ENCODE data around the gene CEBPG.
A peak's percentile ranks its signal among the peaks of the same experiment; 100 is the strongest.

The CEBPG gene

DNA sequence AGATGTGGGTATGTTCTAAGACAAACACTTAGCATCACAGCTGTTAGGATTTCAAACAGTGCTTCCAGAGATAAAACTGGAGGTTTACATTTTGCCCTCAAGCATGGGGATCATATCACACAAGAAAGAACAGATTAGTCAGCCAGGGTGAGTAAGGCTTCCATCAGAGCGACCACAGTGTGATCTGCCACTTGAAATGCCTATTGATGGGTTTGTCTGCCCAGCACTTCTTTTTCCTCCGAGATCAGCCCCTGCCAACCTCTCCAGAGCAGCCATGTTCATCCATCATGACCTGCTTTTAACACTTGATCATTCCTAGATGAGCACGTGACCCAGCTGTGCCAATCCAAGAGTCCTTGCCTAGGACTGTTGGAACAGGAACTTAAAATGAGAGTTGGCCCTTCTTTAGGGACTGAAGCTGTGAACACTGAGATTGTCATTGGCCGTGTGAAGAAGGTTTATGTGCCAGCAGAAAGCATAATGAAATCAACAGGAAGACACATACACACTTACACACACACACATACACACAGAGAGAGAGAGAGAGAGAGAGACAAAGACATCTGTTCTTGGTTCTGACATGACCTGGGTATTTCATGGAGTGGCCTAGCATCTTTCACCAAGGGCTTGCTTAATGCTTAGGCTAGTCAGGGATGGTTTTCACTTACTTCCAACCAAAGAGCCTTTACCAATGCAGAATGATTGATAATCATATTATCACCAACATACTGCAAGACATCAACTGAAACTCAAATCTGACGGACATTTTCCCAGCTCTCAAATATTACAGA lies 5.2 kb upstream of the CEBPG start:
- Histone ChIP-seq H4K20me1 (ENCODE audit: insufficient read depth, low read length, poor library complexity, severe bottlenecking) (no peaks in the 10 kb centered on the region), H3K27me3 (ENCODE audit: insufficient read depth, low read length, poor library complexity, severe bottlenecking) (no peaks in the 10 kb centered on the region), H3K4me2 (ENCODE audit: low read depth, low read length, poor library complexity, severe bottlenecking) (no peak overlapping the region), H3F3A (ENCODE audit: low read depth) (no peaks in the 10 kb centered on the region), H3K9me3 (ENCODE audit: insufficient read depth, low read depth, low read length) (no peaks in the 10 kb centered on the region), H3K79me2 (ENCODE audit: insufficient read depth, low read length) (no peaks in the 10 kb centered on the region), H3K36me3 (ENCODE audit: insufficient read depth, low read length) (no peaks in the 10 kb centered on the region), H3K9ac (ENCODE audit: low read depth, low read length, poor library complexity, severe bottlenecking) (no peak overlapping the region), H3K9me2 (replicated peaks; ENCODE audit: low read depth, low read length) (no peaks in the 10 kb centered on the region), H3K4me1 (ENCODE audit: insufficient read depth, low read length, poor library complexity, severe bottlenecking) (peaks cover 2% of the 10 kb centered on the region), H3K4me3 (ENCODE audit: low read length, poor library complexity, severe bottlenecking) (no peak overlapping the region), H2AFZ (ENCODE audit: low read length) (peak overlapping the region; percentile 43; the same call in 1 of the 2 replicates)
- TF ChIP-seq EZH2phosphoT487 (IDR thresholded peaks at IDR 0.05; ENCODE audit: borderline replicate concordance), result no peak
- TF ChIP-seq, protein P1, sequence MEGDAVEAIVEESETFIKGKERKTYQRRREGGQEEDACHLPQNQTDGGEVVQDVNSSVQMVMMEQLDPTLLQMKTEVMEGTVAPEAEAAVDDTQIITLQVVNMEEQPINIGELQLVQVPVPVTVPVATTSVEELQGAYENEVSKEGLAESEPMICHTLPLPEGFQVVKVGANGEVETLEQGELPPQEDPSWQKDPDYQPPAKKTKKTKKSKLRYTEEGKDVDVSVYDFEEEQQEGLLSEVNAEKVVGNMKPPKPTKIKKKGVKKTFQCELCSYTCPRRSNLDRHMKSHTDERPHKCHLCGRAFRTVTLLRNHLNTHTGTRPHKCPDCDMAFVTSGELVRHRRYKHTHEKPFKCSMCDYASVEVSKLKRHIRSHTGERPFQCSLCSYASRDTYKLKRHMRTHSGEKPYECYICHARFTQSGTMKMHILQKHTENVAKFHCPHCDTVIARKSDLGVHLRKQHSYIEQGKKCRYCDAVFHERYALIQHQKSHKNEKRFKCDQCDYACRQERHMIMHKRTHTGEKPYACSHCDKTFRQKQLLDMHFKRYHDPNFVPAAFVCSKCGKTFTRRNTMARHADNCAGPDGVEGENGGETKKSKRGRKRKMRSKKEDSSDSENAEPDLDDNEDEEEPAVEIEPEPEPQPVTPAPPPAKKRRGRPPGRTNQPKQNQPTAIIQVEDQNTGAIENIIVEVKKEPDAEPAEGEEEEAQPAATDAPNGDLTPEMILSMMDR (conservative IDR thresholded peaks at IDR 0.05; ENCODE audit: low read length), result no peak

DNA sequence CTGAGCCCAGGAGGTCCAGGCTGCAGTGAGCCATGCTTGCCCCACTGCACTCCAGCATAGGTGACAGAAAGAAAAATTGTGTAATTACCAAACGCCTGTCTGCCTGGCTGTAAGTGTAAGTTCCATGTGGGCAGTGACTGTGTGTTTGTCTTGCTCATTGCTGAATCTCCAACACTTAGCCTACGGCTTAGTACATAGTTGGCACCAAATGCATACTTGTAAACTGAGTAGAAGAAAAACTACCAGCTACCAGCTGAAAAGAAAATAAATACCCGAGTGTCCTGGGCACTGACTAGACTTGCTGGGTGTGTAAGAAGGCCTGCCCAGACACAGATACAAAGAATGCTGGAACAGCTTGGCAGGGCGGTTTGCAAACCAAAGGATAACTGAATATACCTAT lies 2.7 kb upstream of the CEBPG start:
- peaks cover 12% of the 10 kb centered on the region for H3K4me1 ChIP-seq (ENCODE audit: insufficient read depth, low read length, poor library complexity, severe bottlenecking)
- no peak overlapping the region for H3K4me3 ChIP-seq (ENCODE audit: low read length, poor library complexity, severe bottlenecking)
- TF ChIP-seq, protein P1 (conservative IDR thresholded peaks at IDR 0.05; ENCODE audit: low read length), result no peak
- no peak for TF ChIP-seq EZH2phosphoT487 (IDR thresholded peaks at IDR 0.05; ENCODE audit: borderline replicate concordance)
- no peaks in the 10 kb centered on the region for H3F3A ChIP-seq (ENCODE audit: low read depth)
- H3K36me3 ChIP-seq (ENCODE audit: insufficient read depth, low read length), result no peaks in the 10 kb centered on the region
- H3K9me2 ChIP-seq (replicated peaks; ENCODE audit: low read depth, low read length), result no peaks in the 10 kb centered on the region
- no peak overlapping the region for H2AFZ ChIP-seq (ENCODE audit: low read length)
- H3K79me2 ChIP-seq (ENCODE audit: insufficient read depth, low read length), result peaks cover 18% of the 10 kb centered on the region
- H4K20me1 ChIP-seq (ENCODE audit: insufficient read depth, low read length, poor library complexity, severe bottlenecking), result peaks cover 17% of the 10 kb centered on the region
- no peak overlapping the region for H3K4me2 ChIP-seq (ENCODE audit: low read depth, low read length, poor library complexity, severe bottlenecking)
- no peaks in the 10 kb centered on the region for H3K9me3 ChIP-seq (ENCODE audit: insufficient read depth, low read depth, low read length)
- no peaks in the 10 kb centered on the region for H3K27me3 ChIP-seq (ENCODE audit: insufficient read depth, low read length, poor library complexity, severe bottlenecking)
- H3K9ac ChIP-seq (ENCODE audit: low read depth, low read length, poor library complexity, severe bottlenecking), result no peak overlapping the region

DNA sequence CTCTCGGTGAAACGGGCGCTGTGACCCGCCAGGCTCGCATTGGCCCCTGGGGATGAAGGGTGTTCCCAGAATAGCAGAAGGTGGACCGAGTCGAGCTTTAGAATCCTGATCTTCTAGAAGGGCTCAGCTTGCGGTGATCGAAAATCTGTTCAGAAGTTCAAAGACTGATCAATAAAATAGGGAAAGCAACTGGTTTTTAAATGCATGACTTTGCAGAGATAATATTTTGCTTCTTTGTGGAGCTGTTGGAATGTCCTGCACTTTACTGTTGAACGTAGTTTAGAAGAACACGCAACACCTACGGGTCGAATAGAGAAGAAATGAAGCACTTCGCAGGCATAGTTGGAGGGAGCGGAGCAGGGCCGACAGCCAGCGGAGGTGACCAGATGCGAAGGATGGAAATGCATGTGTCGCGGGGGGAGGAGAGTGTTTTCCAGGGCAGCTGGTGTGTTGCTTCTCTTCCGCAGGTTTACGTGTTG lies 766 bp downstream of the CEBPG start:
- peaks cover 52% of the 10 kb centered on the region for H4K20me1 ChIP-seq (ENCODE audit: insufficient read depth, low read length, poor library complexity, severe bottlenecking)
- peaks cover 43% of the 10 kb centered on the region for H3K4me1 ChIP-seq (ENCODE audit: insufficient read depth, low read length, poor library complexity, severe bottlenecking)
- peaks cover 7% of the 10 kb centered on the region; the same call in 1 of the 2 replicates for H3K36me3 ChIP-seq (ENCODE audit: insufficient read depth, low read length)
- H3K79me2 ChIP-seq (ENCODE audit: insufficient read depth, low read length), result peaks cover 53% of the 10 kb centered on the region
- H3K9ac ChIP-seq (ENCODE audit: low read depth, low read length, poor library complexity, severe bottlenecking), result peak overlapping the region; percentile 86
- TF ChIP-seq, protein P1 (conservative IDR thresholded peaks at IDR 0.05; ENCODE audit: low read length), result peak; percentile 36
- no peak for TF ChIP-seq EZH2phosphoT487 (IDR thresholded peaks at IDR 0.05; ENCODE audit: borderline replicate concordance)
- no peaks in the 10 kb centered on the region for H3F3A ChIP-seq (ENCODE audit: low read depth)
- no peaks in the 10 kb centered on the region for H3K27me3 ChIP-seq (ENCODE audit: insufficient read depth, low read length, poor library complexity, severe bottlenecking)
- H3K9me3 ChIP-seq (ENCODE audit: insufficient read depth, low read depth, low read length), result no peaks in the 10 kb centered on the region
- peak overlapping the region; percentile 87 for H3K4me3 ChIP-seq (ENCODE audit: low read length, poor library complexity, severe bottlenecking)
- no peaks in the 10 kb centered on the region for H3K9me2 ChIP-seq (replicated peaks; ENCODE audit: low read depth, low read length)
- H2AFZ ChIP-seq (ENCODE audit: low read length), result no peak overlapping the region
- peak overlapping the region; percentile 90 for H3K4me2 ChIP-seq (ENCODE audit: low read depth, low read length, poor library complexity, severe bottlenecking)

Measured in Loucy (cell line).